Mesenteric fat pad (tissue), 1 donor: ENCODE measurements around the gene IQCE. TPM values are rescaled to one million over a fixed set of nuclear protein-coding genes. Genes with fewer than 3 reads are reported as not detected.
A peak's percentile ranks its signal among the peaks of the same experiment; 100 is the strongest.
"Not testable (repeated sequence)": the region's sequence is repeated elsewhere in the genome, so short reads cannot be mapped to it uniquely, and the experiment has no call there.

Source experiments
- DNase-seq: peaks from one replicate; pipeline ENCODE4 v3.0.0-alpha.2; 2020; ENCODE audit warnings: low spot score
- total RNA-seq: library from RNA; stranded (reverse); fragmentation: NEBNext Ultra II Directional; extraction: Animal tissue kit (Norgen Biotek cat#: 25700); gene quantifications from one replicate; pipeline ENCODE4 v1.2.1, GENCODE V29; 2021
- donor health status: DM: yes; HTN: yes; CAD: no.

Gene IQCE
- total RNA-seq, 1 donor from 2014 or later = 14.4 TPM

- DNase-seq = no peak
Measured at GRCh38 chr7:2598154-2598823, 39.5 kb downstream of the IQCE start.

DNA sequence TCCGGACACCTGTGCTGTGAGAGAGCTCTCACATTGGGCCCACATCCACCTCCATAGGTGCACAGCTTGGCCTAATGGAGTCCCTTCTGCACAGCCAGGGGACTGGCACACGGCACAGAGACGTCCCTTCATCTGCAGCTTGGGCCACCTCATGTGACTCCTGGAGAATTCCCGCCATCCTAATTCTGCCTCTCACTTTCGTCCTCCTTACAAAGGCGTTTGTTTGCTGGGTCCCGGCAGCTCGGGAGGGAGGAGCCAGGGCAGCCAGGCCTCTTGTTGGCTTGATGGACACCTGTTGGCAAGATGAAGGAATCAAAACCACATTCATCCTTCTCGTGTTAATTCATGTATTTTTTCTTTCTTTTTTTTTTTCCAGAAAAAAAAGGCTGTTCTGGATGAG is 42.3 kb downstream of the IQCE start:
- DNase-seq = no peak

DNA sequence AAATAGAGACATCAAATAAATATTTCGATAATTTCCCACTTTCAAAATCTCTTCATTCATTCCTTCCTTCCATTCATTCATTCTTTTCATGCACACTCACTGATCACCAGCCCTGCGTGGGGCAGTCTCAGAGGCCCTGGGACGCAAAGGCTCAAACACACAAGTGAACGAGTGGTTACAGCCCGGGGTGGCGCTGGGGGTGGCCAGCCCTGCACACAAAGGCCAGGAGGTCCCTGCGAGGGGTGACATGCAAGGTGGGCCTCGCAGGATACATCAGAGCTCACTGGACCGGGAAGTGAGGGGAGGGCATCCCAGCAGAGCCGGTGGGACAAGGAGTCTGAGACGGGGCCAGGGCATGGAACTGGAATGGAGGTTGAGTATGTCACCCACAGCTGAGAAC is 43.1 kb downstream of the IQCE start:
- DNase-seq = no peak

GRCh38 chr7:2602406-2603043 is 43.7 kb downstream of the IQCE start:
- DNase-seq = no peak

- no peak for DNase-seq
Measured at GRCh38 chr7:2603044-2603965, 44.5 kb downstream of the IQCE start.

- no peak for DNase-seq
Measured at GRCh38 chr7:2604608-2605174, 45.9 kb downstream of the IQCE start.

- no peak for DNase-seq
Measured at GRCh38 chr7:2605608-2606538, 47.1 kb downstream of the IQCE start.

GRCh38 chr7:2606539-2606936 is 47.8 kb downstream of the IQCE start:
- no peak for DNase-seq

- DNase-seq = peak; percentile 93
Measured at GRCh38 chr7:2607122-2607922, 48.5 kb downstream of the IQCE start.

GRCh38 chr7:2607923-2608904 is 49.4 kb downstream of the IQCE start:
- DNase-seq = no peak

DNA sequence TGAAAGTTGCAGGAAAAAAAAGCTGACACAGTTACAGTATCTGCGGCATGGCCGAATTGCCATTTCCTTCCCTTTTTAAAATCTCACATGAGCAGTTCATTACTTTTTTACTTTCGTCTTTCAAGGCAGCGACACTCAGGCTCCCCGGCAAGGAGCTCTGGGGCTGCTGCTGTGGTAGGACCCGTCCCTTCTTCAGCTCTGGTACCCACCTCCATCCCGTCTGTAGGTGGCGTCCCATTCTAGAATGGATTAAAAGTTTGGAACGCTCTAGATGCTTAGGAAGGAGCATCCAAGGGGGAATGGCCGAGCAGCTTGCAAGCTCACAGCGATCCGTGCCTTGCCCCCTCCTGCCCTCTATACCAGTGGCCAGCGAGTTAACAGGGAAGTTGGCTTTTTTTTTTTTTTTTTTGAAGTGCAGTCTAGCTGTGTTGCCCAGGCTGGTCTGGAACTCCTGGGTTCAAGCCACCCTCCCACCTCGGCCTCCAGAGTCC is 50.2 kb downstream of the IQCE start:
- no peak for DNase-seq

DNA sequence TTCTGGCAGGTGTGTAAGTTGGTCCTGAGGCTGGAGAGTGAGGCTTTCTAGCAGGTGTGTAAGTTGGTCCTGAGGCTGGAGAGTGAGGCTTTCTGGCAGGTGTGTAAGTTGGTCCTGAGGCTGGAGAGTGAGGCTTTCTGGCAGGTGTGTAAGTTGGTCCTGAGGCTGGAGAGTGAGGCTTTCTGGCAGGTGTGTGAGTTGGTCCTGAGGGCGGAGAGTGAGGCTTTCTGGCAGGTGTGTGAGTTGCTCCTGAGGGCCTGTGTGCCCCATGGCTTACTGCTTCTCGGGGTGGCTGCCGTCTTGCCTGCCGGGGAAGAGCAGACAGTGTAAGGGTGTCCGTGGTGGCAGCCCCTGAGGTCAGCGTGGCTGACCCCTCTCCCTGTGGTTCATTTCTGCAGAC is 50.9 kb downstream of the IQCE start:
- not testable (repeated sequence) for DNase-seq

DNA sequence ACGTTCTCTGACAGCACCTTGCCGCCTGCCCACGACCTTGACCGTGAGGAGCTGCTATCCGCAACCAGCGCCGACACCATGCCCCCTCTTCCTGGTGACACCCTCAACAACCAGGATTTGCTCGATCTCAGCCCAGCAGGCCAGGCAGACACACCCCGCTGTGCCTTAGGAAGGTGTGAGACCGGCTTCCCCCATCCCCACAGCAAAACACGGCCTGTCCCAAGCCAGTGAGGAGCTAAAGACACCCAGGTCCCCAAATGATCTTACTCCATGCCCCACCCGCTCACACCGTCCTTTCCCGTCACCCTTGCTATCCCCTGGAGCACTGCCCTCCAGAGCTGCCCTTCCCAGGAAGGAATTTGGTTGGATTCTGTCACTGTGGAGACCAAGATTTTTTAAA is 51.7 kb downstream of the IQCE start:
- DNase-seq = no peak

DNA sequence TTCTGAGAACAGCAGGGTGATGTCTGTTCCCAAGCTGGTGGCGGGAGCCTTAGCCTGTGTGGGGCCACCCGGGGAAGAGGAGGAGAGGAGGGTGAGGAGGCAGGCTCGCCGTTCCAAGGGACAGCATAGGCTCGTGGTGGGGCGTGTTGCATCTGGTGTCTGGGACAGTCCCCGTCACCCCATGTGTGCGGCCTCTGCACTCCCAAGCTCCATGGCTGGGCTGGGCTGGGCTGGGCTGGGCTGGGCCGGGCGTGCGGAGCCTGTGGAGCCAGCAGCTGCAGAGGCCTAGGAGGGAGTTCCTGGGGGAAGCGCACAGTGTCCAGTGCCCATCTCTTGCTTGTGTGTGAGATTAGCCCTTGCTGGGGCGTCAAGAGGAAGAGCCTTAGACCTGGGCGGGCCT is 52.1 kb downstream of the IQCE start:
- no peak for DNase-seq

DNA sequence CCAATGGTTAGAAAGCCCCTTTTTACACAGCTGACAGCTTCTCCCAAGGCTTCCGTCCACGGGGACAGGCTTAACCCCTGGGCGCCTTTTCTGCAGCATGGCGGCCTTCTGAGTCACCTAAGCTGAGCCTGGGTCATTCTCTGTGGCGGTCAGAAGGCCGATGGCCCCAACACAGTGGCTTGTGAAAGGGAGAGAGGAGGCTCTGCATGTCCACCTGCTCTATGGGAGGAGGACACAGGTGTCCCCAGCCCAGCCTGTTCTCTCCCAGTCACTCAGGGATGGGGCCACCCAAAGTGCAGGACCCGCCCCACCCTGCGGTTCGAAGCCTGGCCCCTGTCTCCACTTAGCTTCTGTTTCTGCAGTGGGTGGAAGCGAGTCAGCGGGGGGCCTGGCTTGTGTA is 52.6 kb downstream of the IQCE start:
- DNase-seq = no peak

DNA sequence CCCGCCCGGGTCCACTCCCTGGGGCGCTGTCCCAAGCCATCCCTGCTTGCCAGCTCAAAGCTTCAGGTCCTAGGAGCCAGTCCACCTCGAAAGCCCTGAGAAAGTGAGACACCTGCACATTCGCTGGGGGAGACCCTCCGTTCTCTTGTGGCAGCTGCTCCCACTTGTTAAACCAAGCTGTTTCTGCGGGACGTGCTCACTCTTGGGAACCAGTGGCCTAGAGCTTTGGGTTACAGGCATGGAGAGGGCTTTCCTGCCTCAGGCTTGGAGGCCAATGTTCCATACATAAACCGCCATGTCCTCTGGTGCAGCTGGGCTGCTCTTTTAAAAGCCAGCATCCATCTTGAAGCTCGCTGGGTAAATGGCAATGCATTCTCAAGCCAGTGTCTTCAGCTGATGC is 53.1 kb downstream of the IQCE start:
- no peak for DNase-seq

DNA sequence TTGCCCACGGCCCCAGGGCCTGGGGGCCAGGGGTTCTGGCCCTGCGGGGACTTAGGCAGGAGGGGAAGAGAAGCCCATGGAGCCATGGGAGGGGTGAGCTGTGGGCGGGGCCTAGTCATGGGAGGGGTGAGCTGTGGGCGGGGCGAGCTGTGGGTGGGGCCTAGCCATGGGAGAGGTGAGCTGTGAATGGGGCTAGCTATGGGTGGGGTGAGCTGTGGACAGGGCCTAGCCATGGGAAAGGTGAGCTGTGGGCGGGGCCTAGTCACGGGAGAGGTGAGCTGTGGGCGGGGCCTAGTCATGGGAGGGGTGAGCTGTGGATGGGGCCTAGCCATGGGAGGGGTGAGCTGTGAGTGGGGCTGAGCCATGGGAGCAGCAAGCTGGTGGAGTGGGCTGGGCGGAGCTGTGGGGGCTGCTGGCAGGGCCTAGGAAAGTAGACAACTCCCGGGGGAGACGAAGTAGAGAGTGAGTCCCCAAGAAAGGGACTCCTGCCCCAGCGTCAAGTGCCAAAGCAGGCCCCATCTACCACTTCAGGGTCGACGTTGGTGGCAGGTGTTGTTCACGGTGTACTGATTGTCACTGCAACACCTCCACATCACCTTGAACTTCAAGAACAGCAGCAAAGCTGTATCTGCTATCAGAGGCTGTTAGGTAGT is 53.8 kb downstream of the IQCE start:
- no peak for DNase-seq
